HFF-Myc (cell line): ENCODE measurements around the gene AUP1.

Experiments used
- DNase-seq: peaks from one replicate; pipeline ENCODE4 v3.0.0-alpha.2; 2011; ENCODE audit warnings: low read depth; ENCODE audit errors: extremely low read depth
- H3K4me3 ChIP-seq: replicated peaks from 2 replicates; pipeline ENCODE4 v1.5.1; 2011; ENCODE audit warnings: low read depth, mild to moderate bottlenecking, control low read depth, low read length
- TF ChIP-seq, protein P1 (sequence below): IDR thresholded peaks from 2 replicates; pipeline ENCODE4 v1.5.1; 2012; ENCODE audit warnings: mild to moderate bottlenecking, low read depth, low read length, control low read depth; ENCODE audit errors: missing control alignments

AUP1 gene

DNA sequence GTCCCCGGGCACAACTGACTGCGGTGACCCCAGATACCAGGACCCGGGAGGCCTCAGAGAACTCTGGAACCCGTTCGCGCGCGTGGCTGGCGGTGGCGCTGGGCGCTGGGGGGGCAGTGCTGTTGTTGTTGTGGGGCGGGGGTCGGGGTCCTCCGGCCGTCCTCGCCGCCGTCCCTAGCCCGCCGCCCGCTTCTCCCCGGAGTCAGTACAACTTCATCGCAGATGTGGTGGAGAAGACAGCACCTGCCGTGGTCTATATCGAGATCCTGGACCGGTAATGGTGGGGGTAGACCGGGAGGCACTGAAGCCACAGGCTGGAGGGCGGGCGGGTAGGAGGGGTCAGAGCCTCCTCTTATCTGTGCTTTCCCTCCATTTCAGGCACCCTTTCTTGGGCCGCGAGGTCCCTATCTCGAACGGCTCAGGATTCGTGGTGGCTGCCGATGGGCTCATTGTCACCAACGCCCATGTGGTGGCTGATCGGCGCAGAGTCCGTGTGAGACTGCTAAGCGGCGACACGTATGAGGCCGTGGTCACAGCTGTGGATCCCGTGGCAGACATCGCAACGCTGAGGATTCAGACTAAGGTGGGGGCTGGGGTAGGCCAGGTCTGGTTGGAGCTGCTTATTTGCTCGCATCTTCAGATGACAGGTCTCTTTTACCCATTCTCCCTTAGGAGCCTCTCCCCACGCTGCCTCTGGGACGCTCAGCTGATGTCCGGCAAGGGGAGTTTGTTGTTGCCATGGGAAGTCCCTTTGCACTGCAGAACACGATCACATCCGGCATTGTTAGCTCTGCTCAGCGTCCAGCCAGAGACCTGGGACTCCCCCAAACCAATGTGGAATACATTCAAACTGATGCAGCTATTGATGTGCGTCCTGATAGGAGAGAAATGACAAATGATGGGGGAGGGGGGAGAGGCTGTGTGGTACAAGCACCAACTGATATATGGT is 1.0 kb upstream of the AUP1 start:
- DNase-seq = no peak
- TF ChIP-seq, protein P1, sequence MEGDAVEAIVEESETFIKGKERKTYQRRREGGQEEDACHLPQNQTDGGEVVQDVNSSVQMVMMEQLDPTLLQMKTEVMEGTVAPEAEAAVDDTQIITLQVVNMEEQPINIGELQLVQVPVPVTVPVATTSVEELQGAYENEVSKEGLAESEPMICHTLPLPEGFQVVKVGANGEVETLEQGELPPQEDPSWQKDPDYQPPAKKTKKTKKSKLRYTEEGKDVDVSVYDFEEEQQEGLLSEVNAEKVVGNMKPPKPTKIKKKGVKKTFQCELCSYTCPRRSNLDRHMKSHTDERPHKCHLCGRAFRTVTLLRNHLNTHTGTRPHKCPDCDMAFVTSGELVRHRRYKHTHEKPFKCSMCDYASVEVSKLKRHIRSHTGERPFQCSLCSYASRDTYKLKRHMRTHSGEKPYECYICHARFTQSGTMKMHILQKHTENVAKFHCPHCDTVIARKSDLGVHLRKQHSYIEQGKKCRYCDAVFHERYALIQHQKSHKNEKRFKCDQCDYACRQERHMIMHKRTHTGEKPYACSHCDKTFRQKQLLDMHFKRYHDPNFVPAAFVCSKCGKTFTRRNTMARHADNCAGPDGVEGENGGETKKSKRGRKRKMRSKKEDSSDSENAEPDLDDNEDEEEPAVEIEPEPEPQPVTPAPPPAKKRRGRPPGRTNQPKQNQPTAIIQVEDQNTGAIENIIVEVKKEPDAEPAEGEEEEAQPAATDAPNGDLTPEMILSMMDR = no peak
- peak overlapping the region; percentile 87 for H3K4me3 ChIP-seq

DNA sequence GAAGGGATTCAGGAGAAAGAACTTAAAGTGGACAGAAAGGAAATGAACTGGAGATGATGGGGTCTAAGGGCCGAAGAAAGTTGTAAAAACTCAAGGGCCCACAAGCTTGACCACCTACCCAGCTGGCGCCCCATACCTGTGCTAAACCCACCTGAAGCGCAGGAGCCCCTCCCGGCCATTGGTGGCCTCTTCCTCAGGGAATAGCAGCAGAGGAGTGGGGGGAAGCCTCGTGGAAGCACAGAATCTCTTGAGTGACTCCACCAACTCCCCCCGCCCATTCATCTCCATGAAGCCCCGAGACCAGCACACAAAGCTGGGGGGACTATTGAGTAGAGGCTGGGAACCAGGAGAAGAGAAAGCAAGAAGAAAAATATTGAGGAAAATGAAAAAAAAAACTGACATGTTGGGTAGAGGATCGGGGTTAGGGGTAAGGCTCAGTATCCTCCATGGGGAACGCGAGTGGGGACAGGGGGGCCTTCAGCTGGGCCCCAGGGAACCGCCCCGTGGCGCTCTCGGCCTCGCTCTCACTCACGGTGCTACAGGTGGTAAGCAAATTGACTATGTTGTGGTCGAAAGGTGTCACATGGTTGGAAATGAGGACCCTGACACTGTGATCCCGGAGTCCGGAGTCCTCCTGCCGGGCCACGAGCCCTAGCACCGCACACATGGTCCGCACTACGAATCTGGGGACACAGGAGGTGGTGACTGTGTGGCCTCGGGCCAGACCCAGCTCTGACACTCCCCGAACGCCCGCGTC is 728 bp downstream of the AUP1 start:
- peak overlapping the region; percentile 87 for H3K4me3 ChIP-seq
- TF ChIP-seq, protein P1 = no peak

DNA sequence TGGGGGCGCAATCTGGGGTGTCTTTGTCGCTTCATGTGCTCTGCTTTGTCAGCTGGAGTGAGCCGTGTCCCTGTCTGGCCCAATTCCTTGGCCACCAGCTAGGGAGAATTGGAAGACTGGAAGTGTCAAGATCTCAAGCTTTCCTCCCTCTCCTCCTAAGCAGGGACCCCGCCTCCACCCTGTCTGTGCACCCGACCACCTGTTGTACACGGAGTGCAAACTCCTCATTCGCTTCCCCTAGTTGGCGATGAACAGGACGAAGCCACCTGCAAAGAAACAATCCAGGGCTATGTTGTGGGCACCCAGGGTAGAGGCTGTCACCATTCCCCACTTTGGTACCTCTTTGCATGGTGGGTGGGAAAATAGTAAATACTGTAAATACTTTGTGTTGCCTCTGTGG is 1.8 kb downstream of the AUP1 start:
- DNase-seq = no peak
- peak overlapping the region; percentile 87 for H3K4me3 ChIP-seq
- TF ChIP-seq, protein P1 = no peak

More for the DNA sequence above, 728 bp downstream of the AUP1 start:
- DNase-seq = no peak

DNA sequence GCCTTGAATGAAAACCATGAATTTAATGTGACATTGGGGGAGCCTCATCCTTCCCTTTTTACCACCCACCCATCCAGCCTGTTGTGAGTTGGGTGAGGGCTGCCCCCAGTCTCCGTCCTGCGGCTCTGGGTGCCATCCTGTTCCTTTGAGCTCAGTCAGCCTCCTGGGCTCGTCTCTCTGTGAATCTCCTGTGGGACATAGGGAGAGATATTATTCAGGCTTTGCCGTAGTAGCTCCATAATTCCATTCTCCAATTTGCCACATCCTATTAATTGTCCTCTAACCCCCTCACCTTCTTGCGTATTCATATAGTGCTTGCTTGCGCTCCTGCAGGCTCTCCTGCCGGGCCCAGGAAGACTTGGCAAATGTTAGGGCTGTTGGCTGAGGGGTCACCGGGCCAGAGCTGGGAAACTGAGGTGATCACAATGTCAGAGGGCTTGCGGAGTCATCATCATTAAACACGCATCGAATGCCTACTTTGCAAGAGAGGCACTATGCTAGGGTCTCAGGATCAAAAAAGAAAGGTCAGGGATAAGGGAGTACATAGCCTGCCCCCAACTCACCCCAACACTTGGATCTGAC is 2.8 kb downstream of the AUP1 start:
- DNase-seq = no peak
- TF ChIP-seq, protein P1 = no peak

DNA sequence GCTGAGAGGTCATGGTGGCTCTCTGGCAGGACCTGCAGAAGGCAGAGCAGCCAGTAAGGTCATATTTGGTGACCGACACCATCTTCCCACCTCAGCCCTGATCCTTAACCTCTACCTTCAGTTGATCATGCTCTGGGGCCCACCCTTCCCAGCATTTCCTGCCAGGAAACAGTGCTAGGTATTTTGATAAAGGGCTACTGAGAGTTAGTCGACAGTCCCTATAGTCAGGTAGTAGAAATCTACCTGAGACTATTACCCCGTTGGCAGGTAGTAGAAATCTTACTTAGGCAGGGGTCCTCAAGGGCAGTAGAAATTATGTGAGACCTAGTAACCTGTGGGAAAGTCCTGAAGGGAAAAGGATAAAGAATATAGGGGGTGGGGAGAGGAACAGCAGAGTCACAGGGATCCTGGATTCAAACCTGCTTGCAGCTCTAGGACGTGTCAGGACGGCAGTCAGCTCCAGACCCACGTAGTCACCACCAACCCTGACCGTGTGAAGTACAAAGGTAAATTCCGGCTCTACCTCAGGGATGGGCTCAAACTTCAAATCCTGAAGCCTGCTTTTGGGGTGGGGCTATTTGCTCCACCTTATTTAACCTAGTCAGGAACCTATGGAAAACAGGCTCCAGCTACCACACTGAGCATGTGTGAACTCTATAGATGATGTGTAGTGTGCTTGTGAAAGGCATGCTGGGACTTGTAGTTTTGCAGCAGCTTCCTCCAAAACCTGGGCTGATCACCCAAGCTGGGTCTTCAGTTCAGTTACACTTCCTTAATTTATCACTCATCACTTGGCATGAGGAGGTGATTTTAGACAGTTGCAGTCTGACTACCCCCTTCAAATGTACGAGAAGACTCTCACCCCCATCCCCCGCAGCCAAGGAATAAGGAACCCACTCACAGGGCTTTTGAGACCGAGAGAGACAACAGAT is 3.5 kb downstream of the AUP1 start, which contains the start of gene DQX1:
Gene DQX1 (minus strand): TSS at position 515 of the 932 bp plus-strand sequence. CDS start 502 bp downstream, at position 13.
- DNase-seq = no peak
- H3K4me3 ChIP-seq = no peak within 1 kb of the TSS
- TF ChIP-seq, protein P1 = no peak

More for the DNA sequence above, 2.8 kb downstream of the AUP1 start:
- no peak overlapping the region for H3K4me3 ChIP-seq
